ENCODE results near the gene GET4.

GRCh38 chr7:910931-911431 lies 34.6 kb downstream of the GET4 start:
- TF ChIP-seq CTCF (IDR thresholded peaks at IDR 0.05; ENCODE audit: poor library complexity) (no peak), EZH2 (IDR thresholded peaks at IDR 0.05; ENCODE audit: borderline replicate concordance) (no peak)

All from hepatocyte (in vitro differentiated cells).